HG03108 (cell line): ENCODE results near the gene C7orf57.
"Not testable (repeated sequence)": the region's sequence is repeated elsewhere in the genome, so short reads cannot be mapped to it uniquely, and the experiment has no call there.

Source experiments
- ATAC-seq: cut with Tn5 transposase; IDR thresholded peaks from one replicate; pipeline ENCODE4 v1.9.1; 2021; ENCODE audit warnings: moderate library complexity; ENCODE audit not compliant: unreplicated experiment

Gene C7orf57

DNA sequence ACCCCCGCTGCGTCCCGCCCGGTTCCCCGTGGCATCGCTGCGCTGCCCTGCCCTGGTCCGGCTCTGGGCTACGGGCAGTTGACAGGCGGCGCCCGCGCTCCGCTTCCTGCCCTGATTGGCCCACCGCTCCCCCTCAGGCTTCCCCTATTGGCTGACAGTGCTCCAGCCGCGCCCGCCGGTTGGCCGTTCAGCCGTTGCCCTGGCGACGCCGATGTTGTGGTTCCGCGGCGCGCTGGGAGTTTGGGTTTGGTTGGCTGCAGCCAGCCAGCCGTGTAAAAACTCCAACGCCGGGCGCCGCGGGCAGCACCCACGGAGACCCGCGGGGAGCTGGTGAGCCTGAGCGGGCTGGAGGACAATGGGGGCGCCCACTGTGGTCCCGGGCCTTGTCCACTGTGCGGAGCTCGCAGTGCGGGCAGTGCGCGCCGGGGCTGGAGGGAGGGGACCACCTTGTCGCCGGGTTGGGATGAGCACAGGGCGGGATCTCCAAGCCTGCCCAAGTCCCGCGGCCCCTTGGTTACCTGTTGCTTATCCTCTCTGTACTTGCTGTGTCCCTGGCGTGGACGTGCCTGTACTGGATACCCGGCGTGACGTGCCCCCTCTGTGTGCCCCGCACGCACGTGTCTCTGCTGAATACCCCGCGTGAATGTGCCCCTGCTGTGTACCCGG lies at the start of gene C7orf57:
Gene C7orf57, plus strand, starts transcription at position 243 of the 666 bp plus-strand sequence. CDS start 766 bp downstream, outside the sequence.
- ATAC-seq = peak; percentile 96

DNA sequence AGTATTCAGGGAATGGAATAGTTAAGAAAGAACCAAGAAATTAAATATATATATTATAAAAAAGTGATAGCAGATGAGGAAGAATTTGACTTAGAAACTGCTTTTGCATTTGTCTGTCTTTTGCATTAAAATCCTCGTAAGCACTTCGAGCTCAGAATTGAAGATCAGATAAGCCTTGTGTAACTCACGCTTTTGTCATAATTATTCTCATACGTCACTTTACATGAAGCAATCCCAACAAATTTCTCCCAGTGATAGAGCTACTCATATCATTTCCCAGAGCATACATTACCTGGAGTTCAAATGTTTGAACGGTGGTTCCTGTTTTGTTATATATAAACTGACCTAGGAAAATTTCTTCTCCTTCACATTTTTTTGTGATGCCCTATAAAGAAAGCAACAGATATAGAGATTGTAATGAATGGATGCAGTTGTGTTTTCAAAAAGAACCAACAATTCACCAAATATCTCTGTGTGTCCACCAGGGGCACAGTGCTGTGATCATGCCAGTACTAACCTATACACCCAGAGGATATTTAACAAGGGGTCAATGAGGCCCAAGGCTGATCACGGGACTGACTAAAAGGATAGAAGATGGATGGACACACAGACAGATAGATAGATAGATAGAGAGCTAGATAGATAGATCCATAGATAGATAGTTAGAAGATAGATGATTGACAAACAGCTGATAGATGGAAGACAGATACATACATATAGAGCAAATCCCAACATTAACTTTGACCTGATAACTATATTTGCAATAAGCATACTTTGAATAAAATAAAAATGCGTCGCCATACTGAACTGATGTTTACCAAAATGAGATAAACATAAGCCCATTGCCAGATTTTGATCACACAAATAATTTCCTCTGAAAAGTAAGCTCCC lies 46.6 kb upstream of the C7orf57 start:
- ATAC-seq = no peak

DNA sequence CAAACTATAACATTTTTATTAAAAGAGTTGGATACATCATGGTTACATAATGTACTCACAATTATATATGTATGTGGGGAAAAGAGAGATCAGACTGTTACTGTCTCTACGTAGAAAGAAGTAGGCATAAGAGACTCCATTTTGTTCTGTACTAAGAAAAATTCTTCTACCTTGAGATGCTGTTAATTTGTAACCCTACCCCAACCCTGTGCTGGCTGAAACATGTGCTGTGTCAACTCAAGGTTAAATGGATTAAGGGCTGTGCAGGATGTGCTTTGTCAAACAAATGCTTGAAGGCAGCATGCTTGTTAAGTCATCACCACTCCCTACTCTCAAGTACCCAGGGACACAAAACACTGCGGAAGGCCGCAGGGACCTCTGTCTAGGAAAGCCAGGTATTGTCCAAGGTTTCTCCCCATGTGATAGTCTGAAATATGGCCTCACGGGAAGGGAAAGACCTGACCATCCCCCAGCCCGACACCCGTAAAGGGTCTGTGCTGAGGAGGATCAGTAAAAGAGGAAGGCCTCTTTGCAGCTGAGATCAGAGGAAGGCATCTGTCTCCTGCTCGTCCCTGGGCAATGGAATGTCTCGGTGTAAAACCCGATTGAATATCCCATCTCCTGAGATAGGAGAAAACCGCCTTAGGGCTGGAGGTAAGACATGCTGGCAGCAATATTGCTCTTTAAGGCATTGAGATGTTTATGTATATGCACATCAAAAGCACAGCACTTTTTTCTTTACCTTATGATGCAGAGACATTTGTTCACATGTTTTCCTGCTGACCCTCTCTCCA lies 45.5 kb upstream of the C7orf57 start:
- ATAC-seq = not testable (repeated sequence)

DNA sequence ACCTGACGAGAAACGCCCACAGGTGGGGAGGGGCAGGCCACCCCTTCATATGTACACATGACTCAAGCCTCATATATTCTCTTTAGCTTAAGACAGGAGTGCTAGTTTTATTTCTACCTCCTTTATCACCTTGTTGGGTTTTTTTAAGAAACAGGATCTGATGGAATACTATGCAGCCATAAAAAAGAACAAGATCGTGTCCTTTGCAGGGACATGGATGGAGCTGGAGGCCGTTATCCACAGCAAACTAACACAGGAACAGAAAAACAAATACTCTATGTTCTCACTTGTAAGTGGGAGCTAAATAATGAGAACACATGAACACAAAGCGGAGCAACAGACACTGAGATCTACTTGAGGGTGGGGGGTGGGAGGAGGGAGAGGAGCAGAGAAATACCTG lies 44.8 kb upstream of the C7orf57 start:
- ATAC-seq = no peak

DNA sequence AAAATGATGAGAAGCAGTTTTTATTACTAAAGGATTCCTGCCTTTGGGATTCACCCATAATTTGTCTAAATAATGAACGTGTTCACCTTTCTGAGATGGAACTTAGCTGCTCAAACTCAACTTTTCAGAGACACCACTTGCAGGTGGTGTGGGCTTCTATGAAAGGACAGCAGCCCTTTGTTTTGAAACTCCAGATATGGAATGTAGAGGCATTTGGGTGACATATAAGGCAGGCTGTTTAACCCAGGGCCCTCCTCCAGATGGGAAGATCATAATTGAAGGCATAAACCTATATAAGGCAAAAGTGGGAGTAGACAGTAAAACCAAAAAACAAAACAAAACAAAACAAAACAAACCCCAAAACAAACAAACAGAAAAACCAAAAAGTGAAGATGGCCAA lies 44.1 kb upstream of the C7orf57 start:
- no peak for ATAC-seq

GRCh38 chr7:47991741-47992311 lies 43.5 kb upstream of the C7orf57 start:
- peak; percentile 98 for ATAC-seq

GRCh38 chr7:47992446-47992845 lies 42.9 kb upstream of the C7orf57 start:
- no peak for ATAC-seq

DNA sequence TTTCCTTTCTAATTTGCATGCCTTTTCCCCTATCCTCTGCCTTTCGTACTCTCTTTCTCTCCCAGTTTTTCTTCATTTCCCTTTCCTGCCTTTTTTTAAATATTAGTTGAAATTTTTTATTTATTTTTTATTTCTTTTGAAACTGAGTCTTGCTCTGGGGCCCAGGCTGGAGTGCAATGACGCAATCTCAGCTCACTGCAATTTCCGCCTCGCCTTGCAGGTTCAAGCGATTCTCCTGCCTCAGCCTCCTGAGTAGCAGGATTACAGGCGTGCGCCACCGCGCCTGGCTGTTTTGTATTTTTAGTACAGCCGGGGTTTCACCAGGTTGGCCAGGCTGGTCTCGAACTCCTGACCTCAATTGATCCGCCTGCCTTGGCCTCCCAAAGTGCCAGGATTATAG lies 35.9 kb upstream of the C7orf57 start:
- ATAC-seq = no peak

DNA sequence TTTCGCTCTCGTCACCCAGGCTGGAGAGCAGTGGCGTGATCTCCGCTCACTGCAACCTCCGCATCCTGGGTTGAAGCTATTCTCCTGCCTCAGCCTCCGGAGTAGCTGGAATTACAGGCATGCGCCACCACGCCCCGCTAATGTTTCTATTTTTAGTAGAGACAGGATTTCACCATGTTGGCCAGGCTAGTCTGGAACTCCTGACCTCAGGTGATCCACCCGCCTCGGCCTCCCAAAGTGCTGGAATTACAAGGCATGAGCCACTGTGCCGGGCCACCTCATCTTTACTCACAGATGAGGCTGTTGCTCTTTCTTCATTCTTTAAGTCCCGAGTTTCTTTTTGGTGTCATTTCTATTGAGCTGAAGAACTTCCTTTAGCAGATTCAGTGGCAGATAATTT lies 35.2 kb upstream of the C7orf57 start:
- ATAC-seq = not testable (repeated sequence)

GRCh38 chr7:48004032-48004431 lies 31.3 kb upstream of the C7orf57 start:
- no peak for ATAC-seq

DNA sequence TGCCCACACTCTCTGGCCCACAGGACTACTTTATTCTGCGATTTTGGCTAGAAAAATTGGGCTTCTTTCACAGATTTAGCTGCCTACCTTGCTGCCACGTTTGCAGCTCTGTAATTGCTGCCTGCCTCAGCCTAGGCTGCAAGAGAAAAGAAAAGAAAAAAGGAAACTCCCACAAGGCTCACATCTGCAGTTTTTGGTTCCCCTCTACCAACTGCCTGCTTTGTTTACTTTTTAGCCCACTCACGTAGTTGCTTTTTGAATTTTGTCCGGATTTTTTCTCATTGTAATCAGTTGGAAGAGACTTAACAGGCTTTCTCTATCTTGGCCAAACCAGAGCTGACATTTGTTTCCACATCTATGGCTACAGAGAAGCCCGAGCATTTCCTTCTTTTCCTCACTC lies 30.7 kb upstream of the C7orf57 start:
- ATAC-seq = peak; percentile 76

DNA sequence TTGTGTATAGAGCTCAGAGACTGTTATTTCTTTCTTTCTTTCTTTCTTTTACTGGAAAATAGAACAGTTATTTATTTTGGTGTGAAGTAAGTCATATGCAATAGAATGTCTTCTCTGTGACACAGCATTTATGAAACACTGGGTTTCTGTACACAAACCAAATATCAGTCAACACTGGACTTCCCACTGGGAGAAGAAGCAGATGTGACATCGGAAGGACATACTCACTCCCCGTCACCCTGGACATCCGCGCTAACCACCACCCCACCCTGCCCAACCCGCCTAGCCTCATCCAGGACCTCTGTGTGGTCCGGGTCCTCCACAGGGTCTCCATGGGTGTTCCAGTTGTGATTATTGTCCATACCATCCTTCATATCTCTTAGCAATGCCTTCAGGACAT lies 28.5 kb upstream of the C7orf57 start:
- ATAC-seq = no peak

GRCh38 chr7:48009257-48009656 lies 26.1 kb upstream of the C7orf57 start:
- no peak for ATAC-seq

DNA sequence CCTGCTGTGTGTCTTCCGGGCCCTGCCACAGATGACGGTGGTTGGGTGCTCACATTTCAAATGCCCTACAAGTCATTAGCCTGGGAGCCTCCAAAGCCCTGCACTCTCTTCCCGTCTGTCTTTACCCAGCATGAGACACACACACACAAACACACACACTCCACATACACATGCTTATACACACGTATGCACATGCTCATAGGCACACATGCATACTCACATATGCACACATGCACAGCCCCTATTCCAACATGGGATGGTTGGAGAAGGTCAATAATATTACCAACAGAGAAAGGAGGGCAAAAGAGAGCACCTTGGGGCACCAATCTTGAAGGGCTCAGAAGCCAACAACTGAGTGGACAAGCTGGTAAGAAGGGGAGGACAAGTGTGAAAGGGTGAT lies 25.4 kb upstream of the C7orf57 start:
- ATAC-seq = no peak

- no peak for ATAC-seq
Measured at GRCh38 chr7:48011323-48011722, 24.0 kb upstream of the C7orf57 start.

DNA sequence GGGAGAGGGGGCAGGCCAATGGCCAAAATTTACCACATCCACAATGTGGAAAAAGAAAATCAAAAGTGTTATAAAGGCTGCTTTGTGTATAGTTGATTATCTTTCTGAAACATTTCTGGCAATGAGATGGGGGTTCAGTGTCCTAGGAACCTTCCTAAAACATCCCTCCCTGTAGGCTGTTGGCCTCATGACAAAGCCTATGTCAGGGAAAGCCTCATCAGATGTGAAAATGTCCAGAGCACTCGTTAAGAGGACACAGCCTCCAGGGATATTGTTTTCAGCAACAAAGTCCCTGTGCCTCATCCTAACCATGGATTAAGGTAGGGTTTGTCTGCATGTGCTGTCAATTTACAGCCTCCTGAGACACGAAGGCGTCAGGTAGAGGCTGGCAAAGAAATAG lies 23.4 kb upstream of the C7orf57 start:
- ATAC-seq = no peak

GRCh38 chr7:48016641-48017040 lies 18.7 kb upstream of the C7orf57 start:
- ATAC-seq = no peak

- ATAC-seq = no peak
Measured at GRCh38 chr7:48017674-48018073, 17.7 kb upstream of the C7orf57 start.

- ATAC-seq = no peak
Measured at GRCh38 chr7:48025624-48026023, 9.7 kb upstream of the C7orf57 start.

GRCh38 chr7:48028938-48029337 lies 6.4 kb upstream of the C7orf57 start, which contains the start of gene SUN3:
SUN3 (minus strand) TSS chr7:48029107; CDS start chr7:48028938, 169 bp downstream.
- ATAC-seq = no peak

DNA sequence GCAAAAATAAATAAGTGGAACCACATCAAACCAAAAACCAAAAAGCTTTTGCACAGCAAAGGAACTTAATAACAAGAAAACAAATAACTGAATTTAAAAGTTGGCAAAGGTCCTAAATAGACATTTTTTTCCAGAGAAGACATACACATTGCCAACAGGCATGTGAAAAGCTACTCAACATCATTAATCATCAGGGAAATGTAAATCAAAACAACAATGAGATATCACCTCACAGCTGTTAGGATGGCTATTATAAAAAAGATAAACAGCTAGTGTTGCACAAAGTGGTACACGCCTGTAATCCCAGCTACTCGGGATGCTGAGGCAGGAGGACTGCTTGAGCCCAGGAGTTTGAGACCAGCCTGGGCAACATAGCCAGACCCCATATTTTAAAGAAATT lies 4.2 kb upstream of the C7orf57 start:
- ATAC-seq = no peak
